OCI-LY7 (cell line): ENCODE data around the gene MAPK8IP3. TPM values are rescaled to one million over a fixed set of nuclear protein-coding genes. Genes with fewer than 3 reads are reported as not detected.
A peak's percentile ranks its signal among the peaks of the same experiment; 100 is the strongest.

Experiments used
- BruUV-seq: library from RNA; stranded (reverse); fragments of 400-500 nt; replicated peaks from 2 replicates; lab custom pipeline; 2021; lab: Mats Ljungman, UMichigan
- CTCF ChIA-PET: fragments of 300-600 bp; sonication (Branson Sonifier 250); formaldehyde crosslinking; loops from one replicate; lab custom pipeline; 2022; ENCODE audit warnings: antibody characterized with exemption; ENCODE audit not compliant: unreplicated experiment; lab: Charles Lee
- POLR2A ChIA-PET: fragments of 300-600 bp; sonication (Branson Sonifier 250); formaldehyde crosslinking; loops from one replicate; lab custom pipeline; 2022; ENCODE audit warnings: antibody characterized with exemption; lab: Charles Lee
- DNase-seq: peaks from one replicate; pipeline ENCODE4 v3.0.0-alpha.2; 2015; ENCODE audit warnings: low spot score
- H2AFZ ChIP-seq: fragments of 200-600 bp; sonication (generic), shearing (Covaris generic); 2 replicates; pipeline ENCODE4 v1.6.1; 2014; ENCODE audit warnings: mild to moderate bottlenecking, antibody characterized with exemption, low read length, moderate library complexity
- H3K27ac ChIP-seq: fragments of 200-600 bp; sonication (generic); 2 replicates; pipeline ENCODE4 v1.5.1; 2014; ENCODE audit warnings: mixed run types, low read depth, mild to moderate bottlenecking, moderate library complexity, low read length, inconsistent platforms; ENCODE audit not compliant: poor library complexity, severe bottlenecking
- H3K36me3 ChIP-seq: fragments of 200-600 bp; sonication (generic); 2 replicates; pipeline ENCODE4 v1.6.1; 2014; ENCODE audit warnings: mild to moderate bottlenecking, antibody characterized with exemption, low read length, moderate library complexity, mixed read lengths; ENCODE audit not compliant: insufficient read depth
- H3K4me1 ChIP-seq: fragments of 200-600 bp; sonication (generic); 2 replicates; pipeline ENCODE4 v1.5.1; 2014; ENCODE audit warnings: mild to moderate bottlenecking, low read length; ENCODE audit not compliant: insufficient read depth, poor library complexity, severe bottlenecking
- H3K4me2 ChIP-seq: fragments of 200-600 bp; sonication (generic); 2 replicates; pipeline ENCODE4 v1.6.1; 2014; ENCODE audit warnings: mild to moderate bottlenecking, low read length
- H3K4me3 ChIP-seq: fragments of 200-600 bp; sonication (generic); 2 replicates; pipeline ENCODE4 v1.5.1; 2014; ENCODE audit warnings: mild to moderate bottlenecking, low read depth, low read length; ENCODE audit not compliant: poor library complexity, severe bottlenecking
- H3K79me2 ChIP-seq: fragments of 200-600 bp; sonication (generic); 2 replicates; pipeline ENCODE4 v1.6.1; 2016; ENCODE audit warnings: low read depth, mild to moderate bottlenecking, low read length, moderate library complexity, mixed read lengths; ENCODE audit not compliant: insufficient read depth
- H3K9me2 ChIP-seq: fragments of 200-600 bp; sonication (generic); 2 replicates; pipeline ENCODE4 v1.6.1; 2016; ENCODE audit warnings: mild to moderate bottlenecking, low read length, mixed read lengths; ENCODE audit not compliant: insufficient read depth
- H3K9me3 ChIP-seq: fragments of 200-600 bp; sonication (generic); 2 replicates; pipeline ENCODE4 v1.6.1; 2014; ENCODE audit warnings: mild to moderate bottlenecking, mixed run types, low read length, mixed read lengths
- H4K20me1 ChIP-seq: fragments of 200-600 bp; sonication (generic); 2 replicates; pipeline ENCODE4 v1.6.1; 2014; ENCODE audit warnings: mild to moderate bottlenecking, antibody characterized with exemption, low read length, moderate library complexity, mixed read lengths; ENCODE audit not compliant: insufficient read depth
- CTCF ChIP-seq: fragments of 200-600 bp; sonication (generic); conservative IDR thresholded peaks from 2 replicates; pipeline ENCODE4 v1.5.1; 2014; ENCODE audit warnings: mild to moderate bottlenecking, antibody characterized with exemption, low read length, moderate library complexity, mixed read lengths
- EZH2phosphoT487 ChIP-seq: fragments of 200-600 bp; sonication (generic); IDR thresholded peaks from 2 replicates; pipeline ENCODE4 v1.6.1; 2018; ENCODE audit warnings: low read depth, borderline replicate concordance, mild to moderate bottlenecking, mixed run types, antibody characterized with exemption, low read length, moderate library complexity, mixed read lengths
- intact Hi-C: fragments of 100-400 bp; cut with micrococcal nuclease; formaldehyde crosslinking; loops from one replicate; pipeline ENCODE4 v1.10.0; 2022; ENCODE audit not compliant: unreplicated experiment
- total RNA-seq, 2 experiments: library from RNA; depleted of rRNA in 1 of 2; stranded (reverse); fragments of >200 nt in 1 of 2; shearing (Covaris generic) in 1 of 2; gene quantifications; 2 replicates each; pipeline ENCODE4 v1.2.3, GENCODE V29; 2014 to 2022

Gene MAPK8IP3
- total RNA-seq, 2 experiments from 2014 or later, result 114 to 130 TPM

- H3K9me2 ChIP-seq, result no peaks in the 10 kb centered on the region
- no TSS peak for BruUV-seq
- TF ChIP-seq EZH2phosphoT487 (no peak), CTCF (no peak)
- H3K9me3 ChIP-seq, result no peaks in the 10 kb centered on the region
- no peak overlapping the region for H2AFZ ChIP-seq
- no peak overlapping the region for H3K4me3 ChIP-seq
- peaks cover 27% of the 10 kb centered on the region for H4K20me1 ChIP-seq
- ChIA-PET POLR2A (no interaction called here), CTCF (no interaction called here)
- no peak overlapping the region for H3K27ac ChIP-seq
- H3K4me2 ChIP-seq, result no peak overlapping the region; the same call in 1 of the 2 replicates
- peaks cover 57% of the 10 kb centered on the region for H3K36me3 ChIP-seq
- peaks cover 64% of the 10 kb centered on the region for H3K79me2 ChIP-seq
- H3K4me1 ChIP-seq, result peaks cover 22% of the 10 kb centered on the region
- DNase-seq, result no peak
- intact Hi-C loops, result no loop called here
These were observed 25.6 kb upstream of the MAPK8IP3 start for GRCh38 chr16:1680361-1680760.

- no peak overlapping the region for H3K27ac ChIP-seq
- no peak overlapping the region for H3K4me2 ChIP-seq
- DNase-seq, result no peak
- H2AFZ ChIP-seq, result no peak overlapping the region
- no peaks in the 10 kb centered on the region for H3K9me3 ChIP-seq
- TSS peak; percentile 5 for BruUV-seq
- peaks cover 22% of the 10 kb centered on the region for H3K4me1 ChIP-seq
- intact Hi-C loops, result no loop called here
- TF ChIP-seq EZH2phosphoT487 (no peak), CTCF (no peak)
- H3K4me3 ChIP-seq, result no peak overlapping the region
- ChIA-PET POLR2A (no interaction called here), CTCF (no interaction called here)
- H4K20me1 ChIP-seq, result peaks cover 27% of the 10 kb centered on the region
- H3K36me3 ChIP-seq, result peaks cover 57% of the 10 kb centered on the region
- H3K9me2 ChIP-seq, result no peaks in the 10 kb centered on the region
- H3K79me2 ChIP-seq, result peaks cover 70% of the 10 kb centered on the region
These were observed 25.0 kb upstream of the MAPK8IP3 start for GRCh38 chr16:1681032-1681431.

- no peaks in the 10 kb centered on the region for H3K9me2 ChIP-seq
- H4K20me1 ChIP-seq, result peaks cover 17% of the 10 kb centered on the region
- H3K4me2 ChIP-seq, result no peak overlapping the region
- intact Hi-C loops, result no loop called here
- peaks cover 58% of the 10 kb centered on the region for H3K79me2 ChIP-seq
- no TSS peak for BruUV-seq
- no peaks in the 10 kb centered on the region for H3K9me3 ChIP-seq
- H2AFZ ChIP-seq, result no peak overlapping the region
- ChIA-PET POLR2A (no interaction called here), CTCF (no interaction called here)
- TF ChIP-seq EZH2phosphoT487 (no peak), CTCF (no peak)
- no peak for DNase-seq
- H3K4me3 ChIP-seq, result no peak overlapping the region
- H3K27ac ChIP-seq, result no peak overlapping the region
- peaks cover 91% of the 10 kb centered on the region for H3K36me3 ChIP-seq
- H3K4me1 ChIP-seq, result no peaks in the 10 kb centered on the region
These were observed 18.3 kb upstream of the MAPK8IP3 start for GRCh38 chr16:1687427-1688316.
